NCI-H1417 treated with DMSO at 0.1 percent for 48 hours (cell line): Measurements from ENCODE around the gene RAB36.

Experiments used
- DNase-seq: peaks from one replicate; lab custom pipeline; 2025; lab: John Stamatoyannopoulos, UW

The RAB36 gene

GRCh38 chr22:23108249-23109078 is 36.8 kb upstream of the RAB36 start:
- no peak for DNase-seq

- DNase-seq: no peak
Observed at GRCh38 chr22:23109079-23109347, 36.3 kb upstream of the RAB36 start.

- no peak for DNase-seq
Observed at GRCh38 chr22:23109441-23109978, 35.8 kb upstream of the RAB36 start.

- DNase-seq: no peak
Observed at GRCh38 chr22:23110190-23110921, 34.9 kb upstream of the RAB36 start.

- no peak for DNase-seq
Observed at GRCh38 chr22:23110922-23111527, 34.3 kb upstream of the RAB36 start.

GRCh38 chr22:23112472-23113012 is 32.7 kb upstream of the RAB36 start:
- DNase-seq: no peak

GRCh38 chr22:23113067-23113846 is 32.0 kb upstream of the RAB36 start:
- DNase-seq: no peak

GRCh38 chr22:23113847-23114720 is 31.2 kb upstream of the RAB36 start:
- no peak for DNase-seq

GRCh38 chr22:23114721-23115020 is 30.6 kb upstream of the RAB36 start:
- no peak for DNase-seq

- no peak for DNase-seq
Observed at GRCh38 chr22:23115369-23115768, 29.9 kb upstream of the RAB36 start.

- DNase-seq: no peak
Observed at GRCh38 chr22:23115825-23116494, 29.3 kb upstream of the RAB36 start.

GRCh38 chr22:23116506-23117263 is 28.6 kb upstream of the RAB36 start:
- DNase-seq: no peak

GRCh38 chr22:23117275-23117674 is 28.0 kb upstream of the RAB36 start:
- DNase-seq: no peak

- DNase-seq: no peak
Observed at GRCh38 chr22:23117891-23118646, 27.2 kb upstream of the RAB36 start.

- no peak for DNase-seq
Observed at GRCh38 chr22:23118647-23119493, 26.4 kb upstream of the RAB36 start.

- DNase-seq: no peak
Observed at GRCh38 chr22:23119494-23120414, 25.5 kb upstream of the RAB36 start.

GRCh38 chr22:23120415-23120899 is 24.8 kb upstream of the RAB36 start:
- no peak for DNase-seq
